ENCODE measurements around the gene OR10K1. TPM values are rescaled to one million over a fixed set of nuclear protein-coding genes. Genes with fewer than 3 reads are reported as not detected.

OR10K1 gene, protein sequence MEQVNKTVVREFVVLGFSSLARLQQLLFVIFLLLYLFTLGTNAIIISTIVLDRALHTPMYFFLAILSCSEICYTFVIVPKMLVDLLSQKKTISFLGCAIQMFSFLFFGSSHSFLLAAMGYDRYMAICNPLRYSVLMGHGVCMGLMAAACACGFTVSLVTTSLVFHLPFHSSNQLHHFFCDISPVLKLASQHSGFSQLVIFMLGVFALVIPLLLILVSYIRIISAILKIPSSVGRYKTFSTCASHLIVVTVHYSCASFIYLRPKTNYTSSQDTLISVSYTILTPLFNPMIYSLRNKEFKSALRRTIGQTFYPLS
- total RNA-seq = not detected in 2 replicates

DNA sequence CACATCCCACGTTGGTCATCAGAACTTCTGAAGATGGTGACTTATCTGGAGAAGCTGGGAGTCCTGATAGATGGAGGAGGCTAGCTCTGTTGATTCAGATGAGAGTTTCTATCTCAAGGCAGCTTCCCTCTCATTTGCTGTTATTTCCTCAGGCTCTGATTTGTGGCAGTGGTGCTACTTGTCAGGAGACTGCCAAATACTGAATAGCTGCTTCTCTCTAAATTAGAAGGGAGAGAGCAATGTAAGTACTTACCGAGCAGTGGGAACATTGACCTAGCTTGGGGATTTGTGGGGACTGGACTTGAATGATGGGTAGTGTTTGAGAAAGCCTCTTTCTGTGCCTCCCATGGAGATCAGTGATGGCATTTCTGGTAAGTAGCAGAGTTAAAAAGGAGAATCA lies at the start of gene OR10K1:
Gene OR10K1, plus strand, starts transcription at position 301 of the 400 bp plus-strand sequence. CDS start 3,728 bp downstream, outside the sequence.

GRCh38 chr1:158426137-158426536 lies 35.5 kb upstream of the OR10K1 start, which contains the start of gene OR10K2:
OR10K2 (minus strand) TSS chr1:158426237; CDS start chr1:158420866, 5,371 bp downstream.

DNA sequence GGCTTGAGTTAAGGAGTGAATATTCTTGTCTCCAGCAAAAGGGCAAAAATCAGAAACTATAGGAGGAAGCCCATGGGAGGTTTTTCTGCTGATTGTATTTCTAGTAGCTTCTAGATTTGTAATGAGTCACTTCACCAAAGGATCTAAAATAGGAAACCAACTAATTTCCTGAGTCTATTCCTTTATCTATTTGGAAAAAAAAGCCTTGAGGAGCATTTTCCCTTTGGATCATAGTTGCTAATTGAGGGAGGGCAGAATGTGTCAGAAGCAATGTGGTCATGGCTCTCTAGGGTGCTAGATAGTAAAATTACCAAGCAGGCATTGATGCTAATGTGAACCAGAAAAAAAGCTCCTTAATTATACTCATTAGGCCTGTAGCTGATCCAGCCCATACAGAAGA lies 10.3 kb downstream of the OR10K1 start, which contains the start of gene OR10R2:
Gene OR10R2, plus strand, starts transcription at position 301 of the 400 bp plus-strand sequence. CDS start 106 bp downstream, outside the sequence.

Other genes starting within 250 kb of the OR10K1 start
- not detected in 2 replicates for gene CD1A, start 207.4 kb upstream of the OR10K1 start, total RNA-seq
- not detected in 2 replicates for gene CD1C, start 171.9 kb upstream of the OR10K1 start, total RNA-seq
- gene CD1B, start 130.3 kb upstream of the OR10K1 start, total RNA-seq = not detected in 2 replicates
- not detected in 2 replicates for gene CD1E, start 107.9 kb upstream of the OR10K1 start, total RNA-seq
- not detected in 2 replicates for gene OR10T2, start 62.4 kb upstream of the OR10K1 start, total RNA-seq
- not detected in 2 replicates for gene OR10K2, start 35.6 kb upstream of the OR10K1 start, total RNA-seq
- gene OR10R2, start 10.4 kb downstream of the OR10K1 start, total RNA-seq = not detected in 2 replicates
- gene OR6Y1, start 92.6 kb downstream of the OR10K1 start, total RNA-seq = not detected in 2 replicates
- not detected in 2 replicates for gene OR6P1, start 108.7 kb downstream of the OR10K1 start, total RNA-seq
- gene OR10X1, start 118.1 kb downstream of the OR10K1 start, total RNA-seq = not detected in 2 replicates
- not detected in 2 replicates for gene OR10Z1, start 143.4 kb downstream of the OR10K1 start, total RNA-seq
- gene SPTA1, start 224.9 kb downstream of the OR10K1 start, total RNA-seq = 0.20 and 0.25 TPM in 2 replicates
- not detected in 2 replicates for gene OR6K2, start 238.8 kb downstream of the OR10K1 start, total RNA-seq

Measured in cardiac ventricle fibroblast (primary cell).